ENCODE data around the gene CAPS2. TPM values are rescaled to one million over a fixed set of nuclear protein-coding genes. Genes with fewer than 3 reads are reported as not detected.

Gene CAPS2
- total RNA-seq, 1 experiment from 2014 or later = 4.3 TPM

GRCh38 chr12:75361408-75361807, 31.3 kb upstream of the CAPS2 start:
- H3K27me3 Mint-ChIP-seq (ENCODE audit: low read depth) = no peaks in the 10 kb centered on the region
- no peak overlapping the region for H2BK5ac ChIP-seq (ENCODE audit: insufficient read length, low read length)
- no peak for TF ChIP-seq CTCF (conservative IDR thresholded peaks at IDR 0.05)
- no peaks in the 10 kb centered on the region for H3K79me1 ChIP-seq (ENCODE audit: insufficient read depth, low read depth, low read length, poor library complexity, severe bottlenecking)
- H3K36me3 Mint-ChIP-seq (ENCODE audit: insufficient read depth in 1 of 3, low read depth in 3 of 3) = peaks cover 0 to 24% (median 20%) of the 10 kb centered on the region in 3 experiments; a peak in 5 of 7 replicates
- no peak overlapping the region for H3T11ph ChIP-seq (ENCODE audit: low read length)
- no peak overlapping the region for H3K27ac ChIP-seq (ENCODE audit: insufficient read length, low read depth, low read length)
- no peak overlapping the region for H4K91ac ChIP-seq (ENCODE audit: insufficient read length, low read depth, low read length)
- peaks cover 10 to 14% of the 10 kb centered on the region in 2 experiments for H3K4me1 Mint-ChIP-seq
- DNase-seq = no peak
- peaks cover 0 to 11% of the 10 kb centered on the region in 2 experiments; a peak in 3 of 5 replicates for H3K9me3 Mint-ChIP-seq
- no peak overlapping the region for H3K18ac ChIP-seq (ENCODE audit: insufficient read length, low read depth, low read length)
- H3K9me3 ChIP-seq (ENCODE audit: control insufficient read depth, low read depth, low read length) = peaks cover 5% of the 10 kb centered on the region
- H3K14ac ChIP-seq (ENCODE audit: insufficient read depth, low read length) = no peak overlapping the region
- no peaks in the 10 kb centered on the region for H3K27me3 ChIP-seq (ENCODE audit: insufficient read depth, low read length)
- no peak overlapping the region for H3K27ac Mint-ChIP-seq
- H3K4me1 ChIP-seq (ENCODE audit: insufficient read depth, low read length) = peaks cover 2% of the 10 kb centered on the region; the same call in 1 of the 2 replicates
- no peak overlapping the region for H3K56ac ChIP-seq (ENCODE audit: insufficient read length, low read depth, low read length)
- H3K23me2 ChIP-seq (ENCODE audit: insufficient read length, low read depth, low read length, poor library complexity, severe bottlenecking) = no peaks in the 10 kb centered on the region
- H3K23ac ChIP-seq (ENCODE audit: insufficient read length, low read depth, low read length) = no peak overlapping the region
- H3K4me2 ChIP-seq (ENCODE audit: insufficient read depth, insufficient read length, low read length) = no peak overlapping the region
- no peak overlapping the region for H3K4me3 Mint-ChIP-seq
- no peak overlapping the region for H4K8ac ChIP-seq (replicated peaks; ENCODE audit: insufficient read length, low read depth, low read length)
- no peak overlapping the region for H2BK20ac ChIP-seq (ENCODE audit: low read depth, low read length, poor library complexity, severe bottlenecking)
- H2AFZ ChIP-seq (ENCODE audit: low read length) = no peak overlapping the region
- H2BK15ac ChIP-seq (ENCODE audit: low read depth, low read length) = no peak overlapping the region
- no peak overlapping the region for H4K5ac ChIP-seq (ENCODE audit: insufficient read length, low read depth, low read length)
- no peak overlapping the region for H3K4ac ChIP-seq (ENCODE audit: low read depth, low read length)
- H2BK12ac ChIP-seq (ENCODE audit: insufficient read length, low read depth, low read length) = no peak overlapping the region
- H2BK120ac ChIP-seq (ENCODE audit: low read depth, low read length, poor library complexity, severe bottlenecking) = no peak overlapping the region
- no peaks in the 10 kb centered on the region for H3K79me2 ChIP-seq (ENCODE audit: insufficient read depth, low read length)
- H3K9ac ChIP-seq (ENCODE audit: extremely low read depth, insufficient read length, low read length) = no peak overlapping the region
- no CpG with 5 or more reads among the region's 1 CpG for WGBS (ENCODE audit: extremely low coverage, insufficient read length, low lambda C conversion rate)
- H2AK5ac ChIP-seq (ENCODE audit: insufficient read length, low read length) = no peak overlapping the region
- H4K20me1 ChIP-seq (ENCODE audit: control insufficient read depth, insufficient read depth, insufficient read length) = no peaks in the 10 kb centered on the region
